ENCODE data around the gene TOP3B. TPM values are rescaled to one million over a fixed set of nuclear protein-coding genes. Genes with fewer than 3 reads are reported as not detected.
"Not testable (repeated sequence)": the region's sequence is repeated elsewhere in the genome, so short reads cannot be mapped to it uniquely, and the experiment has no call there.

Gene TOP3B
- total RNA-seq, 1 donor from 2014 or later: 29.2 TPM

GRCh38 chr22:21918466-21919185 lies 64.0 kb downstream of the TOP3B start:
- TF ChIP-seq CTCF (IDR thresholded peaks at IDR 0.05; ENCODE audit: insufficient read depth, low read length, poor library complexity, severe bottlenecking): no peak
- H3K4me3 ChIP-seq (ENCODE audit: low read depth, low read length): no peak overlapping the region
- DNase-seq (ENCODE audit: low read depth): no peak

GRCh38 chr22:21917959-21918261 lies 64.7 kb downstream of the TOP3B start:
- H3K27me3 ChIP-seq (ENCODE audit: control insufficient read depth, insufficient read depth, low read length): no peaks in the 10 kb centered on the region
- no peak overlapping the region for H3K4me3 ChIP-seq (ENCODE audit: low read depth, low read length)
- TF ChIP-seq CTCF (IDR thresholded peaks at IDR 0.05; ENCODE audit: insufficient read depth, low read length, poor library complexity, severe bottlenecking): no peak
- no peaks in the 10 kb centered on the region for H3K36me3 ChIP-seq (ENCODE audit: control insufficient read depth, insufficient read depth, low read length)
- no peak for DNase-seq (ENCODE audit: low read depth)

More at GRCh38 chr22:21918466-21919185, 64.0 kb downstream of the TOP3B start:
- Histone ChIP-seq H3K36me3 (ENCODE audit: control insufficient read depth, insufficient read depth, low read length) (no peaks in the 10 kb centered on the region), H3K27me3 (ENCODE audit: control insufficient read depth, insufficient read depth, low read length) (no peaks in the 10 kb centered on the region)

GRCh38 chr22:21917181-21917958 lies 65.2 kb downstream of the TOP3B start:
- H3K27me3 ChIP-seq (ENCODE audit: control insufficient read depth, insufficient read depth, low read length): no peaks in the 10 kb centered on the region
- no peak for TF ChIP-seq CTCF (IDR thresholded peaks at IDR 0.05; ENCODE audit: insufficient read depth, low read length, poor library complexity, severe bottlenecking)
- H3K4me3 ChIP-seq (ENCODE audit: low read depth, low read length): no peak overlapping the region
- no peak for DNase-seq (ENCODE audit: low read depth)
- no peaks in the 10 kb centered on the region for H3K36me3 ChIP-seq (ENCODE audit: control insufficient read depth, insufficient read depth, low read length)

- H3K27me3 ChIP-seq (ENCODE audit: control insufficient read depth, insufficient read depth, low read length): no peaks in the 10 kb centered on the region
- TF ChIP-seq CTCF (IDR thresholded peaks at IDR 0.05; ENCODE audit: insufficient read depth, low read length, poor library complexity, severe bottlenecking): no peak
- H3K4me3 ChIP-seq (ENCODE audit: low read depth, low read length): no peak overlapping the region
- DNase-seq (ENCODE audit: low read depth): no peak
- H3K36me3 ChIP-seq (ENCODE audit: control insufficient read depth, insufficient read depth, low read length): no peaks in the 10 kb centered on the region
Measured at GRCh38 chr22:21916309-21916918, 66.2 kb downstream of the TOP3B start.

- no peaks in the 10 kb centered on the region for H3K27me3 ChIP-seq (ENCODE audit: control insufficient read depth, insufficient read depth, low read length)
- TF ChIP-seq CTCF (IDR thresholded peaks at IDR 0.05; ENCODE audit: insufficient read depth, low read length, poor library complexity, severe bottlenecking): no peak
- no peaks in the 10 kb centered on the region for H3K36me3 ChIP-seq (ENCODE audit: control insufficient read depth, insufficient read depth, low read length)
- H3K4me3 ChIP-seq (ENCODE audit: low read depth, low read length): no peak overlapping the region
- no peak for DNase-seq (ENCODE audit: low read depth)
Measured at GRCh38 chr22:21915624-21916308, 66.8 kb downstream of the TOP3B start.

GRCh38 chr22:21914033-21914642 lies 68.4 kb downstream of the TOP3B start:
- not testable (repeated sequence) for DNase-seq (ENCODE audit: low read depth); H3K27me3 ChIP-seq (ENCODE audit: control insufficient read depth, insufficient read depth, low read length); H3K4me3 ChIP-seq (ENCODE audit: low read depth, low read length); H3K36me3 ChIP-seq (ENCODE audit: control insufficient read depth, insufficient read depth, low read length)

- not testable (repeated sequence) for H3K36me3 ChIP-seq (ENCODE audit: control insufficient read depth, insufficient read depth, low read length); H3K27me3 ChIP-seq (ENCODE audit: control insufficient read depth, insufficient read depth, low read length); H3K4me3 ChIP-seq (ENCODE audit: low read depth, low read length); DNase-seq (ENCODE audit: low read depth)
Measured at GRCh38 chr22:21910367-21910766, 72.2 kb downstream of the TOP3B start.
